ENCODE results near the gene MAFF. TPM values are rescaled to one million over a fixed set of nuclear protein-coding genes. Genes with fewer than 3 reads are reported as not detected.

The MAFF gene
- total RNA-seq, 1 experiment from 2014 or later, result 5.8 TPM

DNA sequence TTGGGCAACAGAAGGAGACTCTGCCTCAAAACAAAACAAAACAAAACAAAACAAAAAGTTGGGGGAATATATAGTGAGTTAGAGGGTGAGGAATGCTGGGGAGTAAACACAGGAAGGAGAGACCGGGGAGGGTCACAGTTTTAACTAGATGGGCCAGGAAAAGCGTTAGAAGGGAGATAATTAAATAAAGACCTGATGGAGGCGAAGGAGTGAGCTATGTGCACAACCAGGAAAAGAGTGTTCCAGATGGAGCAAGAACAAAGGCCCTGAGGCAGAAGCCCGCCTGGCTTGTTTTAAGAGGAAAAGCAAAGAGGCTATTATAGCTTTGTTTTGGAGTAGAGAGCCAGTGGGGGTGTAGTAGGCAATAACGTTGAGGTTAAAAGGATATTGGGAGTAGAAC is 15.4 kb upstream of the MAFF start:
- no peaks in the 10 kb centered on the region for H3K79me1 ChIP-seq (ENCODE audit: insufficient read depth, low read depth, low read length, poor library complexity, severe bottlenecking)
- H4K20me1 ChIP-seq (ENCODE audit: control insufficient read depth, insufficient read depth, insufficient read length), result no peaks in the 10 kb centered on the region
- no peak overlapping the region for H3K56ac ChIP-seq (ENCODE audit: insufficient read length, low read depth, low read length)
- Mint-ChIP-seq H3K27me3 (ENCODE audit: low read depth) (peaks cover 12% of the 10 kb centered on the region), H3K27ac (0 out of 7 replicates have a peak overlapping the region, but pooled peaks of 1 of the 3 experiments have one; percentile 7), H3K9me3 (peaks cover 5 to 12% of the 10 kb centered on the region in 2 experiments), H3K4me3 (no peak overlapping the region), H3K4me1 (peaks cover 9 to 22% of the 10 kb centered on the region in 2 experiments), H3K36me3 (ENCODE audit: insufficient read depth in 1 of 3, low read depth in 3 of 3) (no peaks in the 10 kb centered on the region)
- H3K27ac ChIP-seq (ENCODE audit: insufficient read length, low read depth, low read length), result no peak overlapping the region
- no peak for DNase-seq
- H3K9me3 ChIP-seq (ENCODE audit: control insufficient read depth, low read depth, low read length), result no peaks in the 10 kb centered on the region
- H3K18ac ChIP-seq (ENCODE audit: insufficient read length, low read depth, low read length), result no peak overlapping the region
- H3K4me1 ChIP-seq (ENCODE audit: insufficient read depth, low read length), result peaks cover 2% of the 10 kb centered on the region; the same call in 1 of the 2 replicates
- no peak overlapping the region for H3K4me2 ChIP-seq (ENCODE audit: insufficient read depth, insufficient read length, low read length)
- H2BK5ac ChIP-seq (ENCODE audit: insufficient read length, low read length), result no peak overlapping the region
- no peak overlapping the region for H4K8ac ChIP-seq (replicated peaks; ENCODE audit: insufficient read length, low read depth, low read length)
- no peak overlapping the region for H3K4ac ChIP-seq (ENCODE audit: low read depth, low read length)
- no peak overlapping the region for H2AK5ac ChIP-seq (ENCODE audit: insufficient read length, low read length)
- H3K9ac ChIP-seq (ENCODE audit: extremely low read depth, insufficient read length, low read length), result no peak overlapping the region
- H3K23me2 ChIP-seq (ENCODE audit: insufficient read length, low read depth, low read length, poor library complexity, severe bottlenecking), result peaks cover under 1% of the 10 kb centered on the region
- H4K91ac ChIP-seq (ENCODE audit: insufficient read length, low read depth, low read length), result no peak overlapping the region
- no peaks in the 10 kb centered on the region for H3K79me2 ChIP-seq (ENCODE audit: insufficient read depth, low read length)
- no peak overlapping the region for H3K23ac ChIP-seq (ENCODE audit: insufficient read length, low read depth, low read length)
- H2BK120ac ChIP-seq (ENCODE audit: low read depth, low read length, poor library complexity, severe bottlenecking), result no peak overlapping the region
- no peak overlapping the region for H2BK20ac ChIP-seq (ENCODE audit: low read depth, low read length, poor library complexity, severe bottlenecking)
- H3T11ph ChIP-seq (ENCODE audit: low read length), result no peak overlapping the region
- no peak overlapping the region for H2BK12ac ChIP-seq (ENCODE audit: insufficient read length, low read depth, low read length)
- TF ChIP-seq, protein P1, sequence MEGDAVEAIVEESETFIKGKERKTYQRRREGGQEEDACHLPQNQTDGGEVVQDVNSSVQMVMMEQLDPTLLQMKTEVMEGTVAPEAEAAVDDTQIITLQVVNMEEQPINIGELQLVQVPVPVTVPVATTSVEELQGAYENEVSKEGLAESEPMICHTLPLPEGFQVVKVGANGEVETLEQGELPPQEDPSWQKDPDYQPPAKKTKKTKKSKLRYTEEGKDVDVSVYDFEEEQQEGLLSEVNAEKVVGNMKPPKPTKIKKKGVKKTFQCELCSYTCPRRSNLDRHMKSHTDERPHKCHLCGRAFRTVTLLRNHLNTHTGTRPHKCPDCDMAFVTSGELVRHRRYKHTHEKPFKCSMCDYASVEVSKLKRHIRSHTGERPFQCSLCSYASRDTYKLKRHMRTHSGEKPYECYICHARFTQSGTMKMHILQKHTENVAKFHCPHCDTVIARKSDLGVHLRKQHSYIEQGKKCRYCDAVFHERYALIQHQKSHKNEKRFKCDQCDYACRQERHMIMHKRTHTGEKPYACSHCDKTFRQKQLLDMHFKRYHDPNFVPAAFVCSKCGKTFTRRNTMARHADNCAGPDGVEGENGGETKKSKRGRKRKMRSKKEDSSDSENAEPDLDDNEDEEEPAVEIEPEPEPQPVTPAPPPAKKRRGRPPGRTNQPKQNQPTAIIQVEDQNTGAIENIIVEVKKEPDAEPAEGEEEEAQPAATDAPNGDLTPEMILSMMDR (conservative IDR thresholded peaks at IDR 0.05), result no peak
- H2BK15ac ChIP-seq (ENCODE audit: low read depth, low read length), result no peak overlapping the region
- H4K5ac ChIP-seq (ENCODE audit: insufficient read length, low read depth, low read length), result no peak overlapping the region
- WGBS (ENCODE audit: extremely low coverage, insufficient read length, low lambda C conversion rate), result no CpG with 5 or more reads among the region's 5 CpGs
- no peaks in the 10 kb centered on the region for H3K27me3 ChIP-seq (ENCODE audit: insufficient read depth, low read length)
- H2AFZ ChIP-seq (ENCODE audit: low read length), result no peak overlapping the region
- H3K14ac ChIP-seq (ENCODE audit: insufficient read depth, low read length), result no peak overlapping the region
